Left kidney (tissue), 1 donor: ENCODE results near the gene RPS5. TPM values are rescaled to one million over a fixed set of nuclear protein-coding genes. Genes with fewer than 3 reads are reported as not detected.

Experiments used
- polyA plus RNA-seq: library from polyadenylated mRNA; unstranded; fragments of 120-200 nt; gene quantifications from one replicate; pipeline ENCODE4 v1.2.1, GENCODE V29; 2013; ENCODE audit not compliant: insufficient read length

Gene RPS5
- polyA plus RNA-seq, 1 donor: 819 TPM

Other genes starting within 250 kb of the RPS5 start
- 26.2 TPM for gene ZNF329, start 236.5 kb upstream of the RPS5 start, polyA plus RNA-seq
- gene ZNF274, start 204.2 kb upstream of the RPS5 start, polyA plus RNA-seq: 22.8 TPM
- 47.9 TPM for gene ZNF544, start 158.4 kb upstream of the RPS5 start, polyA plus RNA-seq
- gene ZNF8, start 108.3 kb upstream of the RPS5 start, polyA plus RNA-seq: 11.4 TPM
- gene ERVK3-1, start 81.9 kb upstream of the RPS5 start, polyA plus RNA-seq: 58.1 TPM
- gene ZSCAN22, start 60.3 kb upstream of the RPS5 start, polyA plus RNA-seq: 4.1 TPM
- 0.57 TPM for gene A1BG, start 33.8 kb upstream of the RPS5 start, polyA plus RNA-seq
- gene ZNF497, start 24.5 kb upstream of the RPS5 start, polyA plus RNA-seq: 4.2 TPM
- 3.1 TPM for gene ZNF837, start 6.2 kb upstream of the RPS5 start, polyA plus RNA-seq
- not detected for gene RNF225, start 8.4 kb downstream of the RPS5 start, polyA plus RNA-seq
- gene ZNF584, start 21.4 kb downstream of the RPS5 start, polyA plus RNA-seq: 11.7 TPM
- 16.7 TPM for gene ZNF132, start 52.9 kb downstream of the RPS5 start, polyA plus RNA-seq
- 5.4 TPM for gene ZNF324B, start 64.4 kb downstream of the RPS5 start, polyA plus RNA-seq
- 9.1 TPM for gene ZNF324, start 79.8 kb downstream of the RPS5 start, polyA plus RNA-seq
- gene ZNF446, start 89.1 kb downstream of the RPS5 start, polyA plus RNA-seq: 14.1 TPM
- 9.9 TPM for gene SLC27A5, start 124.7 kb downstream of the RPS5 start, polyA plus RNA-seq
- 9.1 TPM for gene ZBTB45, start 132.5 kb downstream of the RPS5 start, polyA plus RNA-seq
- 706 TPM for gene TRIM28, start 156.8 kb downstream of the RPS5 start, polyA plus RNA-seq
- gene CHMP2A, start 167.8 kb downstream of the RPS5 start, polyA plus RNA-seq: 101 TPM
- gene UBE2M, start 171.3 kb downstream of the RPS5 start, polyA plus RNA-seq: 95.9 TPM
- gene MZF1, start 186.1 kb downstream of the RPS5 start, polyA plus RNA-seq: 50.1 TPM